Measurements from ENCODE around the gene ATP11B. TPM values are rescaled to one million over a fixed set of nuclear protein-coding genes. Genes with fewer than 3 reads are reported as not detected.

Gene ATP11B
- total RNA-seq, 3 donors from 2014 or later, result 70.8 to 92.8 (median 77.3) TPM

DNA sequence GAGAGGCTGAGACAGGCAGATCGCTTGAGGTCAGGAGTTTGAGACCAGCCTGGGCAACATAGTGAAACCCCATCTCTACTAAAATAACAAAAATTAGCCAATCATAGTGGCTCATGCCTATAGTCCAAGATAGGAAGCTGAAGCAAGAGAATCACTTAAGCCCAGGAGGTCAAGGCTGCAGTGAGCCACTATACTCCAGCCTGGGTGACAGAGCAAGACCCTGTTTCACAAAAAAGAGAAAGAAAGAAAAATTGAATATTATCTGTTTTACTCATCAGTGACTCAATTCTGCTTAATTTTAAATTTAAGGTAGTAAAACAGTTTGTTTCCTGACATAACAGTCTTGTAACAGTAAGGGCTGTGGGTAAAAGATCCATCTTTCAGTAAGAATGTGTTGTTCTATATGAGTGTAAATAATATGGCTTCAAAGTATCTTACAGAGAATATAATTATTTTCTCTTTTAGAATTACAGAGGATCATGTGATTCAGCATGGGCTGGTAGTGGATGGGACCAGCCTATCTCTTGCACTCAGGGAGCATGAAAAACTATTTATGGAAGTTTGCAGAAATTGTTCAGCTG, 85.8 kb downstream of the ATP11B start:
- TF ChIP-seq, protein P1, sequence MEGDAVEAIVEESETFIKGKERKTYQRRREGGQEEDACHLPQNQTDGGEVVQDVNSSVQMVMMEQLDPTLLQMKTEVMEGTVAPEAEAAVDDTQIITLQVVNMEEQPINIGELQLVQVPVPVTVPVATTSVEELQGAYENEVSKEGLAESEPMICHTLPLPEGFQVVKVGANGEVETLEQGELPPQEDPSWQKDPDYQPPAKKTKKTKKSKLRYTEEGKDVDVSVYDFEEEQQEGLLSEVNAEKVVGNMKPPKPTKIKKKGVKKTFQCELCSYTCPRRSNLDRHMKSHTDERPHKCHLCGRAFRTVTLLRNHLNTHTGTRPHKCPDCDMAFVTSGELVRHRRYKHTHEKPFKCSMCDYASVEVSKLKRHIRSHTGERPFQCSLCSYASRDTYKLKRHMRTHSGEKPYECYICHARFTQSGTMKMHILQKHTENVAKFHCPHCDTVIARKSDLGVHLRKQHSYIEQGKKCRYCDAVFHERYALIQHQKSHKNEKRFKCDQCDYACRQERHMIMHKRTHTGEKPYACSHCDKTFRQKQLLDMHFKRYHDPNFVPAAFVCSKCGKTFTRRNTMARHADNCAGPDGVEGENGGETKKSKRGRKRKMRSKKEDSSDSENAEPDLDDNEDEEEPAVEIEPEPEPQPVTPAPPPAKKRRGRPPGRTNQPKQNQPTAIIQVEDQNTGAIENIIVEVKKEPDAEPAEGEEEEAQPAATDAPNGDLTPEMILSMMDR (IDR thresholded peaks at IDR 0.05), result no peak
- TF ChIP-seq POLR2AphosphoS5 (IDR thresholded peaks at IDR 0.05) (no peak), POLR2A (IDR thresholded peaks at IDR 0.05) (no peak)
- Histone ChIP-seq H3K27ac (no peak overlapping the region), H3K4me1 (no peaks in the 10 kb centered on the region), H3K36me3 (no peaks in the 10 kb centered on the region), H3K9me3 (no peaks in the 10 kb centered on the region), H3K27me3 (no peaks in the 10 kb centered on the region), H3K4me3 (no peak overlapping the region)
- DNase-seq (ENCODE audit: low spot score in 2 of 2), result no peak
- intact Hi-C loops (cut with DNase I; ENCODE audit: low total_unique reads), result loop anchor here (5.0 kb wide), 1 partner anchor 282 kb away; no protein-coding TSS in a partner anchor

DNA sequence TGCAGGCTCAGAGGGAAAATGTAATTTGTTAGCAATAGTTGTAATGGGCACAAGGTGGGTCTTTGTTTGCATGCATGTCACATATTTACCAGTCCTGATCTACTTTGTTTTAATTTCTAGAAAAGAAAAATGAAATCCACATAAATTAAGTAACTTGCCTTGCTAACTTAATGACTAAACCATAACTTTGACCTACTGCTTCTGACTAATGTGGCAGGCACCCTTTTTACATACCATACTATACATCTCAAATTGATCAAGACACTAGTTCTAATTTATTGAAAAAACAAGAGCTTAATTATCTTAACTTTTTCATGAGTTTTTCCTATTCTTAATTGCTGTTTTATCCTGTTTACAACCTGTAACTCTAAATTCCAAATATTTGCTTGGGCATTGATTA, 93.2 kb downstream of the ATP11B start:
- Histone ChIP-seq H3K4me3 (no peak overlapping the region), H3K4me1 (no peaks in the 10 kb centered on the region), H3K27me3 (no peaks in the 10 kb centered on the region), H3K27ac (no peak overlapping the region), H3K36me3 (no peaks in the 10 kb centered on the region), H3K9me3 (no peaks in the 10 kb centered on the region)
- intact Hi-C loops (cut with DNase I; ENCODE audit: low total_unique reads), result no loop called here
- DNase-seq (ENCODE audit: low spot score in 2 of 2), result no peak
- no peak for TF ChIP-seq POLR2A (IDR thresholded peaks at IDR 0.05)
- TF ChIP-seq, protein P1 (IDR thresholded peaks at IDR 0.05), result no peak
- TF ChIP-seq POLR2AphosphoS5 (IDR thresholded peaks at IDR 0.05), result no peak

DNA sequence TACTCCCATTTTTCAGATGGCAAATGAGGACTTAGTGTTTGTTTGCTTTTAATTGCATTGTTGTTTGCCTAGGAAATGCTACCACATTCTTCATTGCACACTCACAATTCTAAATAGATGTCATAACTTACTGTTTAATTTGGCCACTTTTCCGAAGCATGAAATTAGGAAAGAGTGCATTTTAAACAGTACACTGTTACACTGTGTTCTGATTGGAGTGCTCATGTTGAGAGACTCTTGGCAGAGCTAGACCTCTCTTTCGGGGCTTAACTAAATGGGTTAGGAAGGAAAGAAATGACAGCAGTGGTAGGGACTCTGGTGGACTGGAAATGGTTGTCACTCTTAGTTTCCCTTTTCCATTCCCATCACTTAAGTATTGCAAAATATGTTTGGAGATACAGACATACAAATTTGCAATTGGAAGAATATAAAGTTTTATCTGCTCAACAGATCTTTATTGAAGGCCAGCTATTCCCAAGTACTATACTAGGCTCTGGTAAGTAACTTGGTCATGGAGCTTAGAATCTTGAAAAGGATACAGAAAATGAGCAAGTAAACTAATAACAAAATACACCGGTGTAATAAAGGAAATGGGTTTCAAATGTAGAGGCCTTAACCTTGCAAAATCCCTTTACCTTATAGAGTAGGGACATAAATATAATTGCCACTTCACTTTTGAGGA, 96.8 kb downstream of the ATP11B start:
- no peaks in the 10 kb centered on the region for H3K27me3 ChIP-seq
- DNase-seq (ENCODE audit: low spot score in 2 of 2), result no peak
- intact Hi-C loops (cut with DNase I; ENCODE audit: low total_unique reads), result no loop called here
- peaks cover 8% of the 10 kb centered on the region for H3K36me3 ChIP-seq
- H3K4me1 ChIP-seq, result no peaks in the 10 kb centered on the region
- no peak overlapping the region for H3K27ac ChIP-seq
- no peak overlapping the region for H3K4me3 ChIP-seq
- no peaks in the 10 kb centered on the region for H3K9me3 ChIP-seq
- TF ChIP-seq POLR2A (IDR thresholded peaks at IDR 0.05) (no peak), POLR2AphosphoS5 (IDR thresholded peaks at IDR 0.05) (no peak)
- TF ChIP-seq, protein P1 (IDR thresholded peaks at IDR 0.05), result no peak

DNA sequence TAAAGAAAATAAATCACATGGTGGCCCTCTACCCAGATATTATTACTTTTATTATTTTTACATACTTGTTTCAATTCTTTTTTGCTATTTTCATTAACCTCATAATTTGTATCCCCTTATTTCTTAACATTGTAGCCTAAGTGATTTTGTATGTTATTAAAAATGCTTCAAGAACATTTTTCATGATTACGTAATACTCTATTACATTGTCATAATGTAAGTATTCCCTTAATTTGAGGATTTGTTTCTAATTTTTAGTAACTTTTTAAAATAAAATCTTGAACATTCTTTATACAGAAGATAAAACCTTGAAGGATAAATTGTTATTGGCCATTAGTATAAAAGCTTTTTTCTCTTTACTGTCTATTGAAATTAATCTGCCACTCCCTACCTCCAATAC, 98.1 kb downstream of the ATP11B start:
- H3K9me3 ChIP-seq, result no peaks in the 10 kb centered on the region
- TF ChIP-seq POLR2AphosphoS5 (IDR thresholded peaks at IDR 0.05) (no peak), POLR2A (IDR thresholded peaks at IDR 0.05) (no peak)
- TF ChIP-seq, protein P1 (IDR thresholded peaks at IDR 0.05), result no peak
- H3K4me1 ChIP-seq, result no peaks in the 10 kb centered on the region
- intact Hi-C loops (cut with DNase I; ENCODE audit: low total_unique reads), result no loop called here
- no peaks in the 10 kb centered on the region for H3K27me3 ChIP-seq
- H3K27ac ChIP-seq, result no peak overlapping the region
- peaks cover 8% of the 10 kb centered on the region for H3K36me3 ChIP-seq
- DNase-seq (ENCODE audit: low spot score in 2 of 2), result no peak
- H3K4me3 ChIP-seq, result no peak overlapping the region

DNA sequence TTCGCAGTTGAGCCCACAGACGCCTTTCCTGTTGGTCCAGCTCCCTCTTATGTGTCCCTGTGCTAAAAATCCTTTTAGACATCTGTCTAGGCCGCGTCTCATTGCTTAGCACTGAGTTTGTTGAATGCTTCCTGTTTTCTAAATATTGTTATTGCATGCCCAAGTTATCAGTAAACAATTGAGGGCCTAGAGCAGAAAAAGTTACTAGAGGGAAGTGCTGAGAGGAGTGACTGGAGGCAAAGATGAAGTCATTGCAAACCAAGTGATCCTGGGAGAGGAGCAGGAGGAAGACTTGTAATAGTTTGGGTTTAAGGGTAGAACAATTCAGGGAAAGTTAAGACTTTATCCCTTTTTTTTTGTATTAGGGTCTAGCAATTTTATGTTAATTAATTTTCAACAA, 98.9 kb downstream of the ATP11B start:
- H3K27ac ChIP-seq, result no peak overlapping the region
- no peak overlapping the region for H3K4me3 ChIP-seq
- H3K9me3 ChIP-seq, result no peaks in the 10 kb centered on the region
- intact Hi-C loops (cut with DNase I; ENCODE audit: low total_unique reads), result no loop called here
- H3K4me1 ChIP-seq, result no peaks in the 10 kb centered on the region
- no peak for DNase-seq (ENCODE audit: low spot score in 2 of 2)
- no peaks in the 10 kb centered on the region for H3K27me3 ChIP-seq
- TF ChIP-seq, protein P1 (IDR thresholded peaks at IDR 0.05), result no peak
- no peak for TF ChIP-seq POLR2A (IDR thresholded peaks at IDR 0.05)
- TF ChIP-seq POLR2AphosphoS5 (IDR thresholded peaks at IDR 0.05), result no peak
- peaks cover 8% of the 10 kb centered on the region for H3K36me3 ChIP-seq

Measured in breast epithelium (tissue), 4 donors.